Keratinocyte (primary cell): ENCODE data around the gene RXRA. TPM values are rescaled to one million over a fixed set of nuclear protein-coding genes. Genes with fewer than 3 reads are reported as not detected.

Source experiments
- DNase-seq: peaks from one replicate; pipeline ENCODE4 v3.0.0-alpha.2; 2011; ENCODE audit warnings: low read depth, missing footprints, low spot score
- FAIRE-seq: peaks from 2 replicates; lab custom pipeline; 2011; peaks lifted over from hg19 to GRCh38; lab: Jason Lieb, UNC
- H2AFZ ChIP-seq: 2 replicates; pipeline ENCODE4 v1.6.0; 2012; ENCODE audit warnings: low read length, control low read depth, inconsistent platforms; ENCODE audit not compliant: control insufficient read depth
- H3K27ac ChIP-seq: 2 replicates; pipeline ENCODE4 v1.5.1; 2011; ENCODE audit warnings: low read length; ENCODE audit not compliant: control insufficient read depth, insufficient read depth
- H3K27me3 ChIP-seq: 3 replicates; pipeline ENCODE4 v1.6.0; 2011; ENCODE audit warnings: low read length; ENCODE audit not compliant: control insufficient read depth, insufficient read depth; ENCODE audit errors: extremely low read depth
- H3K36me3 ChIP-seq, 2 experiments: 2 replicates in 1 of 2; 3 replicates in 1 of 2; pipeline ENCODE4 v1.5.1; 2011; ENCODE audit warnings: low read length in 2 of 2, mild to moderate bottlenecking in 1 of 2; ENCODE audit not compliant: control insufficient read depth in 2 of 2, insufficient read depth in 2 of 2; ENCODE audit errors: extremely low read depth in 1 of 2
- H3K4me1 ChIP-seq: 3 replicates; pipeline ENCODE4 v1.5.1; 2011; ENCODE audit warnings: low read length; ENCODE audit not compliant: control insufficient read depth, insufficient read depth; ENCODE audit errors: extremely low read depth
- H3K4me2 ChIP-seq: 3 replicates; pipeline ENCODE4 v1.6.0; 2011; ENCODE audit warnings: low read depth, low read length; ENCODE audit not compliant: control insufficient read depth, insufficient read depth; ENCODE audit errors: extremely low read depth
- H3K4me3 ChIP-seq, 3 experiments: fragments of 200-600 bp in 1 of 3; sonication (generic) in 1 of 3; 2 replicates in 2 of 3; 3 replicates in 1 of 3; pipeline ENCODE4 v1.5.1; 2011 to 2016; ENCODE audit warnings: low read length in 3 of 3, mild to moderate bottlenecking in 3 of 3, control low read depth in 2 of 3, inconsistent platforms in 1 of 3, low read depth in 1 of 3, mixed read lengths in 1 of 3, mixed run types in 1 of 3, moderate library complexity in 1 of 3; ENCODE audit not compliant: control insufficient read depth in 2 of 3, insufficient read depth in 2 of 3; ENCODE audit errors: extremely low read depth in 1 of 3
- H3K79me2 ChIP-seq: 2 replicates; pipeline ENCODE4 v1.6.0; 2012; ENCODE audit warnings: low read length; ENCODE audit not compliant: control insufficient read depth, insufficient read depth
- H3K9ac ChIP-seq: 3 replicates; pipeline ENCODE4 v1.6.0; 2011; ENCODE audit warnings: low read length; ENCODE audit not compliant: control insufficient read depth, insufficient read depth; ENCODE audit errors: extremely low read depth
- H3K9me1 ChIP-seq: 3 replicates; pipeline ENCODE4 v1.6.0; 2011; ENCODE audit warnings: low read length; ENCODE audit not compliant: control insufficient read depth, insufficient read depth; ENCODE audit errors: extremely low read depth
- H3K9me3 ChIP-seq: 2 replicates; pipeline ENCODE4 v1.5.1; 2012; ENCODE audit warnings: low read depth, low read length; ENCODE audit not compliant: control insufficient read depth
- H4K20me1 ChIP-seq: 3 replicates; pipeline ENCODE4 v1.6.0; 2011; ENCODE audit warnings: low read length; ENCODE audit not compliant: control insufficient read depth, insufficient read depth; ENCODE audit errors: extremely low read depth
- EZH2 ChIP-seq: IDR thresholded peaks from one replicate; pipeline ENCODE4 v1.6.1; 2012; ENCODE audit warnings: inconsistent platforms, mild to moderate bottlenecking, low read length, moderate library complexity
- dilution Hi-C: fragments of 300-500 bp; cut with MboI; formaldehyde crosslinking; loops from one replicate; pipeline ENCODE4 v1.7.0; 2020; ENCODE audit warnings: low sequenced_read_pairs; ENCODE audit not compliant: extremely low pct_ligation_motif_present
- polyA plus RNA-seq, 5 experiments: library from polyadenylated mRNA; depleted of rRNA in 3 of 5; stranded (reverse) in 3 of 5; stranded (forward) in 1 of 5; unstranded in 1 of 5; fragments of >200 nt; gene quantifications; 1 replicate in 1 of 5; 2 replicates in 3 of 5; 3 replicates in 1 of 5; pipeline versions ENCODE4 v1.2.1 to v1.2.3, GENCODE V29; 2011 to 2012; ENCODE audit warnings: missing spikeins in 2 of 5, low read depth in 1 of 5, low replicate concordance in 1 of 5
- TF ChIP-seq, protein P1 (sequence below), 3 experiments: IDR thresholded peaks in 1 of 3; conservative IDR thresholded peaks in 1 of 3; optimal IDR thresholded peaks in 1 of 3; 2 replicates in 2 of 3; 3 replicates in 1 of 3; pipeline versions ENCODE3 to v1.5.1; 2011; ENCODE audit warnings: low read length in 3 of 3, mild to moderate bottlenecking in 3 of 3, moderate library complexity in 2 of 3, control low read depth in 1 of 3, inconsistent platforms in 1 of 3; ENCODE audit not compliant: insufficient read depth in 2 of 3; ENCODE audit errors: extremely low read depth in 1 of 3

The RXRA gene
- polyA plus RNA-seq, 1 donor (not counting 4 experiments of a cell fraction or from before 2014, with no cell fraction given), result 9.7 TPM

GRCh38 chr9:134459573-134459972 is 133.3 kb downstream of the RXRA start:
- no peaks in the 10 kb centered on the region for H4K20me1 ChIP-seq
- no peak for TF ChIP-seq EZH2
- TF ChIP-seq, protein P1, sequence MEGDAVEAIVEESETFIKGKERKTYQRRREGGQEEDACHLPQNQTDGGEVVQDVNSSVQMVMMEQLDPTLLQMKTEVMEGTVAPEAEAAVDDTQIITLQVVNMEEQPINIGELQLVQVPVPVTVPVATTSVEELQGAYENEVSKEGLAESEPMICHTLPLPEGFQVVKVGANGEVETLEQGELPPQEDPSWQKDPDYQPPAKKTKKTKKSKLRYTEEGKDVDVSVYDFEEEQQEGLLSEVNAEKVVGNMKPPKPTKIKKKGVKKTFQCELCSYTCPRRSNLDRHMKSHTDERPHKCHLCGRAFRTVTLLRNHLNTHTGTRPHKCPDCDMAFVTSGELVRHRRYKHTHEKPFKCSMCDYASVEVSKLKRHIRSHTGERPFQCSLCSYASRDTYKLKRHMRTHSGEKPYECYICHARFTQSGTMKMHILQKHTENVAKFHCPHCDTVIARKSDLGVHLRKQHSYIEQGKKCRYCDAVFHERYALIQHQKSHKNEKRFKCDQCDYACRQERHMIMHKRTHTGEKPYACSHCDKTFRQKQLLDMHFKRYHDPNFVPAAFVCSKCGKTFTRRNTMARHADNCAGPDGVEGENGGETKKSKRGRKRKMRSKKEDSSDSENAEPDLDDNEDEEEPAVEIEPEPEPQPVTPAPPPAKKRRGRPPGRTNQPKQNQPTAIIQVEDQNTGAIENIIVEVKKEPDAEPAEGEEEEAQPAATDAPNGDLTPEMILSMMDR (optimal IDR thresholded peaks at IDR 0.05 in 1 of 3, IDR thresholded peaks at IDR 0.05 in 1 of 3, conservative IDR thresholded peaks at IDR 0.05 in 1 of 3; ENCODE audit: extremely low read depth in 1 of 3, insufficient read depth in 2 of 3, low read length in 3 of 3), result no peak
- dilution Hi-C loops, result no loop called here
- peaks cover 11% of the 10 kb centered on the region for H3K27me3 ChIP-seq
- no peaks in the 10 kb centered on the region for H3K9me1 ChIP-seq
- no peaks in the 10 kb centered on the region for H3K36me3 ChIP-seq
- H3K9ac ChIP-seq, result no peak overlapping the region
- no peak overlapping the region for H3K27ac ChIP-seq
- H3K79me2 ChIP-seq, result no peaks in the 10 kb centered on the region
- H3K4me1 ChIP-seq, result peaks cover 12% of the 10 kb centered on the region
- FAIRE-seq (no peak), DNase-seq (no peak)
- no peak overlapping the region for H3K4me2 ChIP-seq
- no peak overlapping the region for H3K4me3 ChIP-seq
- H2AFZ ChIP-seq, result no peak overlapping the region
- H3K9me3 ChIP-seq, result peaks cover 3% of the 10 kb centered on the region

- no peak for TF ChIP-seq EZH2
- TF ChIP-seq, protein P1 (optimal IDR thresholded peaks at IDR 0.05 in 1 of 3, IDR thresholded peaks at IDR 0.05 in 1 of 3, conservative IDR thresholded peaks at IDR 0.05 in 1 of 3; ENCODE audit: extremely low read depth in 1 of 3, insufficient read depth in 2 of 3, low read length in 3 of 3), result no peak
- Histone ChIP-seq H3K4me2 (no peak overlapping the region), H4K20me1 (no peaks in the 10 kb centered on the region), H3K79me2 (no peaks in the 10 kb centered on the region), H3K4me3 (no peak overlapping the region), H3K36me3 (no peaks in the 10 kb centered on the region), H3K9me3 (peaks cover 3% of the 10 kb centered on the region), H3K27ac (no peak overlapping the region), H3K27me3 (peaks cover 11% of the 10 kb centered on the region), H3K9me1 (no peaks in the 10 kb centered on the region), H3K9ac (no peak overlapping the region), H3K4me1 (peaks cover 12% of the 10 kb centered on the region), H2AFZ (no peak overlapping the region)
- no peak for DNase-seq
- dilution Hi-C loops, result no loop called here
- FAIRE-seq, result no peak
Measured at GRCh38 chr9:134460206-134460605, 134.0 kb downstream of the RXRA start.
